GM19239 (cell line): ENCODE results near the gene IL17RE.
"Not testable (repeated sequence)": the region's sequence is repeated elsewhere in the genome, so short reads cannot be mapped to it uniquely, and the experiment has no call there.

ENCODE experiments used
- DNase-seq: peaks from one replicate; pipeline ENCODE4 v3.0.0; 2011; ENCODE audit warnings: low spot score; ENCODE audit not compliant: insufficient read length
- FAIRE-seq: peaks from 2 replicates; lab custom pipeline; 2011; peaks lifted over from hg19 to GRCh38; lab: Jason Lieb, UNC

The IL17RE gene

DNA sequence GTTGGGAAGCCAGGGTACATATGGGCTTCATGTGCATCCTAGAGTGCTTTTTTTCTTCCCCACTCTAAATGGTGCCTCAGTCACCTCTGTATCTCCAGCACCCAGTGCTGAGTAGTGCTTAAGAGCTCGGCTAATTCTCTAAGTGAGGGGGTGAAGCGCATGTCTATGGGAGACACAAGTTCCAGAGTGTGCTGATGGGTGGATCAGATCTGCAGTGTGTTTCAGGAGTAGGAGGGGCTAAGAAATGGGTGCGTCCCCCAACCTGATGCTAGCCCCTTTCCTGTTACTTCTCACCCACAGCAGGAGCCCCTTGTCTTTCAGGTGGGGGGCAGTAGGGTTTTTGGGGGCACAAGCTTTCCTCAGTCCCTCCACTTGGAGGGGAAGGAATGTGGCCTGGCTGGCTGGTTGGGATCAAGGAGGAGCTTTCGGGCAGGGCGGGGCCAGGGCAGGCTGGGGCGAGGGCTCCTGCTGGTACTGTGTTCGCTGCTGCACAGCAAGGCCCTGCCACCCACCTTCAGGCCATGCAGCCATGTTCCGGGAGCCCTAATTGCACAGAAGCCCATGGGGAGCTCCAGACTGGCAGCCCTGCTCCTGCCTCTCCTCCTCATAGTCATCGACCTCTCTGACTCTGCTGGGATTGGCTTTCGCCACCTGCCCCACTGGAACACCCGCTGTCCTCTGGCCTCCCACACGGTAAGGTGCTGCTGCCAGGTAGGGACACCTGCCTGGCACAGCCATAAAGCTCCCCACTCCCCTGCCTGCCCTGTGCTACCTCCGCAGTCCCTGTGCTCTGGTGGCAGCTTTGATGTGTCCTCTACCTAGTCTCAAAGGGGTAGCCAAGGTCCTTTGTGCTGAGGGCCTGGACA lies at the start of gene IL17RE:
Gene IL17RE, plus strand, starts transcription at position 477 of the 866 bp plus-strand sequence. Its CDS starts 85 bp downstream, at position 562.
- FAIRE-seq = no peak
- DNase-seq = no peak

GRCh38 chr3:9854291-9854940 lies 48.2 kb upstream of the IL17RE start:
- not testable (repeated sequence) for FAIRE-seq, DNase-seq

GRCh38 chr3:9855594-9855993 lies 47.1 kb upstream of the IL17RE start:
- FAIRE-seq = no peak
- DNase-seq = no peak

DNA sequence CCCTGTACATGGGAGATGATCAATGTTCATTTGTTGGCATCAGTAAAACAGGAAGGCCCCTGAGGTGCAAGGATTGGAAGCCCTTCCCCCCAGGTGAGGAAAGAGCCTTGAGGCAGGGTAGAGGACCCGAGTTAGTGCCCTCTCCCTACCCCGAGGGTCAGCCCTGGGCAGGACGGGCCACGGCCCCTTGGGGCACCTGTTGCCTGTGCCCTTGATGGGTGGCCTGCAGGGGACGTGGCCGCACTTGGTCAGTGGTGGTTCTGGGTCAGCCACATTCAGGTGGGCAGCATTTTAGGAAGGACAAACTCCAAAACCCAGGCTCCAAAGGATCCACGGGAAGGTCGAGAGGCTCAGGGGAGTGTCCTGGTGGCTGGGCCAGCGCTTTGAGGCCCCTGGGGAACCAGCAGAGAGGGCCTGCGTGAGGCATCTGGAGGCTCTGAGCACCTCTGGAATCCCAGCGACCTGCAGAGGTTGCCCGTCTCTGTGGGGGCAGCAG lies 43.1 kb upstream of the IL17RE start:
- FAIRE-seq (no peak), DNase-seq (no peak)

GRCh38 chr3:9861201-9861600 lies 41.4 kb upstream of the IL17RE start:
- DNase-seq (no peak), FAIRE-seq (no peak)

DNA sequence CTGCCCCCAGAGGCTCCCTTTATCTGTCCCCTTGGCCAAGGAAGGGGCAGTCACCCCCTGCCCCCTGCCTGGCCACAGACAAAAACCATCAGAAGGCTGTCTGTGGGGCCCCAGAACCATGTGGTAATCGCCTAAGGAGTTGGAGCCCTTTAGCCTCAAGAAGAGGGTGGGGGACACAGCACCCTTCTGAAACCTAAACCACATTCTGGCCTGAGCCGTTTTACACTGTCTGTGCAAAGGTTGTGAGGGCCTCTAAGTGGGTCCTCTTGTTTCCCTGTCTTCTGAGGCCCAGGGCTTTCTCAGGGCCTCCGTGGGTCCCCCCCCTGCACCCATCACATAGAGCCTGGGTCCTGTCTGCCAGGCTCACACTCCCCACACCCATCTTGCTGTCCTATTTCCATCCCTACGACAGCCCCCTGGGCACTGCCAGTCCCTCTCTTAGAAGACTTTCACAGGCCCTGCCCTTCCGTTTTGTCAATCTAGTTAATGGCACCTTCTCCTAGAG lies 41.0 kb upstream of the IL17RE start:
- no peak for DNase-seq
- no peak for FAIRE-seq

DNA sequence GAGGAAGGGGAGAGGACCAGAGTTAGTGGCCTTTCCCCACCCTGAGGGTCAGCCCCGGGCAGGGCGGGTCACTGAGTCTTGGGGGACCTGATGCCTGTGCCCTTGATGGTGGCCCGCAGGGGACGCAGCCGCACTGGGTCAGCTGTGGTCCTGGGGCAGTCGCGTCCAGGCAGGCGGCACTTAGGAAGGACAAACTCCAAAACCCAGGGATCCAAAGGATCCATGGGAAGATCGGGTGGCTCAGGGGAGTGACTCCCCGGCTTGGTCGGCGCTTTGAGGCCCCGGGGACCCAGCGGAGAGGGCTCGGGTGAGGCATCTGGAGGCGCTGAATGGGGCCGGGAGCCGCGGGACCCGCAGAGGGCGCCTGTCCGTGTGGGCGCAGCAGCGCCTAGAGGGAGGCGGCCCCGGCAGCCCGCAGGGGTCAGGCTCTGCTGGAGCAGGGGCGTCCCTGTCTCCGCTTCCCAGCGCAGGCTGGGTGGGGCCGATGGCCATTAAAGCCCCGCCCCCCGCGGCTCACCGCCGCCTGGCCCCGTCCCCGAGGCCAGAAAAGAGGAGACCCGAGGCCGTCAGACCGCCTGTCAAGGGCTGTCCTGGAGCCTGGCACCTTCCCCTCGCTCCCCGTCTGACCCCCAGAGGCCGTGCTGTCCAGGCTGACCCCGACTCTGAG lies 40.1 kb upstream of the IL17RE start:
- FAIRE-seq (no peak), DNase-seq (peak; percentile 31)

DNA sequence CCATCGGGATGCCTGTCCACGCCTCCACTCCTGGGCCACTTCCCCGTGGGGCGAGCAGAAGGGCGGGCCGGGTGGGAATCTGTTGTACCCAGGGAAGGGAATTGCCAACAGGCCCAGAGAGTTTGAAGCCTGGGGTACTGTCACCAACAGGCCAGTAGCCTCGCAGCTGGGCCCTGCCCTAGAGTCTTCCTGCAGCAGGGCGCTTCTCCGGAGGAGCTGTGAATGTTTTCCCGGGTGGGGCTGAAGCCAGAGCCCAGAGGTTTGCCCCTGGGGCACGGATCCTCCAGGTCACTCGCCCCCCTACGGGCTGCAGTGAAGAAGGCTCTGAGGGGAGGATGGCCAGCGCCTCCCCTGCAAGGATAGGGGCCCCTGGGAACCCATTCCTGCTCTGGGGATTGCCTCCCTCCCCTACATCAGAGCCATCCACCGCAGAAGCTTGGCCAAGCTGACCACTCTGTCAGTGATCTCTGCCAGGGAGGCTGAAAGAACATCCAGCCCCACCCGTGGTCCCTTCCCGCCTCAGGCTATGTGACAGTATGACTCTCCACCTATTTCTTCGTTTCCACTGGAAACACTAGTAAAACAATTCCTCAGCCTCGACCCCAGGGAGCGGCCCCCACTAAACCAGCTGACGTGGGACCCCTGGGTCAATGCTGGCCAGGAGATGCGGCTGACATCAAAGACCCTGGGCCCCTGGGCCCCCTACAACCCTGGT lies 39.4 kb upstream of the IL17RE start:
- DNase-seq = no peak
- no peak for FAIRE-seq

DNA sequence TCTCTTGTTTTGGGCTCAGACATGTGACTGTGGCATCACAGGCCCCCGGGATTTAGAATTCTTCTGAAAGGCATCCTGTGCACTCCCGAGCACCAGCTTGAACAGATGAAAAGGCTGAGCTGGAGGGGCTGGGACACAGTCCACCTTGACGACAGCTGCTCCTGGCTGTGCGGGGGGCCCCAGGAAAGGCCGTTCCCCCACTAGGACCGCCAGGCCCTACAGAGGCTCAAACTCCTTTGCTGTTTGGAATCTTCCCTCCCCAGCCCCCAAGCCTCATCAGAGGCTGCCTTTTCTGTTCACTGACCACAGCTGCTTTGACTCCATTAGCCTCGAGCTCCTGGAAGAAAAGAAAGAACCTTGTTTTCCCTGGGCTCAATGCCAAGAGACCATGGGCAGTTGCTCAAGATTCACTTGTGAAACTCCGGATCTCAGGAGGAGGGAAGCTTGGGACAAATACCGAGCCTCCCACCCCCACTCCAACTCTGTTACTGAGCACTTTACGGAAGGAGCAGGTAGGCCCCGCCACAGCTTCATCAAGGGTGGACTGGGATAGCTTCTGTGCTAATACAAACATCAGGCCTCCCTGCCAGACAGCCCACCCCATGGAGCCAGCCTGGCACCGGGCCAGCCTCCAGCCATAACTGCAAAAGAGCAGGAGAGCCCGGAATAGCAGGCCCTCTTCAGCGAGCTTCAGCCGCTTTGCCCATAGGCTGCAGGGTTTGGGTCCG lies 38.3 kb upstream of the IL17RE start:
- FAIRE-seq = no peak

DNA sequence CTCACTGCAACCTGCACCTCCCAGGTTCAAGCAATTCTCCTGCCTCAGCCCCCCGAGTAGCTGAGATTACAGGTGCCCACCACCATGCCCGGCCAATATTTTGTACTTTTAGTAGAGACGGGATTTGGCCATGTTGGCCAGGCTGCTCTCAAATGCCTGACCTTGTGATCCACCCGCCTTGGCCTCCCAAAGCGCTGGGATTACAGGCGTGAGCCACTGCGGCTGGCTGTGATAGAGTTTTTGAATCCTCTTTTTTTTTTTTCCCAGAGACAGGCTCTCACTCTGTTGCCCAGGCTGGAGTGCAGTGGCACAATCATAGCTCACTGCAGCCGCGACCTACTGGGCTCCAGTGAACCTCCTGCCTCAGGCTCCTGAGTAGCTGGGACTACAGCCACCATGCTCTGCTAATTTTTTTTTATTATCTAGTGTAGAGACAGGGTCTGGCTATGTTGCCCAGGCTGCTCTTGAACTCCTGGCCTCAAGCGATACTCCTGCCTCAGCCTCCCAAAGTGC lies 37.5 kb upstream of the IL17RE start:
- not testable (repeated sequence) for FAIRE-seq, DNase-seq

More for the DNA sequence above, 38.3 kb upstream of the IL17RE start:
- DNase-seq = no peak

DNA sequence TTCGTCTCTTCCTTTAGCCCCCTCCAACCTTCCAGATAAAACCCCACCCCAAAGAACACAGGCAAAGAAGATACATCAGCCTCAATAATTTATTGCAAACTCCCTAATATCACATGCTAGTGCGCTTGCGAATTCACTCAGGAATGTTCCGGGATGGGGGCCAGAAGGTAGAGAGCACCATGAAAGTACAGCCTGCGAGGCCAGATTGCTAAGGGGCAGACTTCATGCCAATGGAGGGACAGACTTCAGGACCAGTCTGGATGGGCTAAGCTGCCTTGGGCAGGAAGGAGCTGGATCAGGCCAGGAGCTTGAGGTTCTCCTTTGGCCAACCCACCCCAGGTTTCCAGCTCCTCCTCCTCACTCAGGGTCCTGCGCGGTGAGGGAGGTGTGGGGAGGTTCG lies 36.0 kb upstream of the IL17RE start:
- no peak for DNase-seq
- no peak for FAIRE-seq

DNA sequence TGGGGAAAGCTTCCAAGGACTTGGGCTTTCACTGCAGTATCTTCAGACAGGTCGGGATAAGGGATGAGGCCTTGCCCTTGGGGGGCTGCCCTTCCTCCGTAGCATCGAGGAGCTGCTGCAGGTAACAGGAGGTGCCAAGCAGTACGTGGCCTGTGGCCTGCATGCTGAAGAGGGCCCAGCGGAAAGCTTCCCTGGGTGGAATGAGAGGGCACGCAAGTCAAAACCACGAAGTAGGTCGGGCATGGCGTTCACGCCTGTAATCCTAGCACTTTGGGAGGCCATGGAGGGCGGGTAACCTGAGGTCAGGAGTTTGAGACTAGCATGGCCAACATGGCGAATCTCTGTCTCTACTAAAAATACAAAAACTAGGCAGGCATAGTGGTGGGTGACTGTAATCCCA lies 35.5 kb upstream of the IL17RE start:
- no peak for DNase-seq
- no peak for FAIRE-seq

GRCh38 chr3:9869955-9870354 lies 32.7 kb upstream of the IL17RE start:
- no peak for FAIRE-seq

GRCh38 chr3:9870978-9871377 lies 31.7 kb upstream of the IL17RE start:
- no peak for DNase-seq
- no peak for FAIRE-seq

More at GRCh38 chr3:9869955-9870354, 32.7 kb upstream of the IL17RE start:
- no peak for DNase-seq

DNA sequence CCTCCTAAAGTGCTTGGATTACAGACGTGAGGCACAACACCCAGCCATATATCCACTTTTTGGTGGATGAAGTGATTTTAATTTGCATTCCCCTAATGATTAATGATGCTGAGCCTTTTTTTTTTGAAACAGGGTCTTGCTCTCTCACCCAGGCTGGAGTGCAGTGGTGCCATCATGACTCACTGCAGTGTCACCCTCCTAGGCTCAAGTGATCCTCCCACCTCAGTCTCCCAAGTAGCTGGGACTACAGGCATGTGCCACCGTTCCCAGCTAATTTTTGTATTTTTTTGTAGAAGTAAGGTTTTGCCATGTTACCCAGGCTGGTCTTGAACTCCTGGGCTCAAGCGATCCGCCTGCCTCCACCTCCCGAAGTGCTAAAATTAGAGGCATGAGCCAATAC lies 30.6 kb upstream of the IL17RE start:
- not testable (repeated sequence) for FAIRE-seq, DNase-seq

DNA sequence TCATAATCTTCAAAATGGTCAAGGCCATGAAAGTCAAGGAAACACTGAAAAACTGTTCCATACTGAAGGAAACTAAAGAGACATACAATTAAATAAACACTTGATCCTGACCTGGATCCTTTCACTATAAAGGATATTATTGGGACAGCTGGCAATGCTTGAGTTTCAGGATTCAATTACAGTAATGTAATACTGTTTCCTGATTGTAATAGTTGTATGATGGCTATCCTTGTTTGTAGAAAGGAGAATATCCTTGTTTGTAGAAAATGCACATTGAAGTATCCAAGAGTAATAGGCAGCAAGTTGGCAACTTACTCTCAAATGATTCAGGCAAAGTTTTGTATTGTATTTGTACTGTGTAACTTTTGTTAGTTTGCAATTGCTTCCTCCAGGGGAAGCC lies 27.2 kb upstream of the IL17RE start:
- DNase-seq (no peak), FAIRE-seq (no peak)

- not testable (repeated sequence) for DNase-seq, FAIRE-seq
Measured at GRCh38 chr3:9876255-9876654, 26.4 kb upstream of the IL17RE start.

GRCh38 chr3:9876991-9877390 lies 25.7 kb upstream of the IL17RE start:
- DNase-seq (no peak), FAIRE-seq (no peak)

DNA sequence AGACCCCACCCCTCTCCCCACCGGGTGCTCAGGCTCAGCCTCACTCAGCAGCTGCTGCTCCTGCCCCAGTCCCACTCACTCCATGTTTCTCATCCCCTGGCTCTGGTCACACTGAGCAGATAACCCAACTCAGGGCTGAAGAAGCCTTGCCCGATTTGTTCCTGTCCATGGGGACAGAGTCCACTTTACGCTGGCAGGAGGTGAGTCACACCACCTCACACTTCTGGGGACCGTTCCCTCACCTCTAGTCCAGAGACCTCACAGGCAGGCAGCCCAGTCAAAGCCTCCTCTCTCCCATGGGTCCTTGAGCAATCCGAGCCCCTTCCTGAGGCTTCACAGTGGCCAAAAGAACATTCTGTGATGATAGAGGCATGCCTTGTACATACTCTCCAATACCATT lies 23.9 kb upstream of the IL17RE start:
- DNase-seq = no peak
- no peak for FAIRE-seq
